Caco-2 (cell line): Measurements from ENCODE around the gene GLI1. TPM values are rescaled to one million over a fixed set of nuclear protein-coding genes. Genes with fewer than 3 reads are reported as not detected.

Experiments
- BruUV-seq: library from RNA; stranded (reverse); fragments of 400-500 nt; replicated peaks from 2 replicates; lab custom pipeline; 2021; lab: Mats Ljungman, UMichigan
- CTCF ChIA-PET: fragments of 300-600 bp; sonication (Branson Sonifier 250); formaldehyde crosslinking; loops from one replicate; lab custom pipeline; 2022; ENCODE audit warnings: antibody characterized with exemption; lab: Charles Lee
- POLR2A ChIA-PET: fragments of 300-600 bp; sonication (Branson Sonifier 250); formaldehyde crosslinking; loops from one replicate; lab custom pipeline; 2022; ENCODE audit warnings: antibody characterized with exemption; lab: Charles Lee
- DNase-seq, 2 experiments: peaks; one replicate each; pipeline versions ENCODE4 v3.0.0 to v3.0.0-alpha.2; 2020 to 2022
- H3K27me3 ChIP-seq: replicated peaks from 2 replicates; pipeline ENCODE4 v1.6.0; 2011; ENCODE audit warnings: low read length; ENCODE audit not compliant: control insufficient read depth, insufficient read depth
- H3K36me3 ChIP-seq: 2 replicates; pipeline ENCODE4 v1.5.1; 2011; ENCODE audit warnings: low read length; ENCODE audit not compliant: control insufficient read depth, insufficient read depth
- H3K4me1 ChIP-seq: fragments of 250-450 bp; sonication (Bioruptor Pico); 2 replicates; pipeline ENCODE4 v1.5.1; 2020; ENCODE audit warnings: mild to moderate bottlenecking
- H3K4me3 ChIP-seq: 2 replicates; pipeline ENCODE4 v1.5.1; 2011; ENCODE audit warnings: low read depth, mild to moderate bottlenecking, control low read depth, low read length
- H3K9me3 ChIP-seq: fragments of 250-450 bp; sonication (Bioruptor Pico); 2 replicates; pipeline ENCODE4 v1.5.1; 2020; ENCODE audit warnings: mild to moderate bottlenecking, moderate library complexity
- H3K27ac Mint-ChIP-seq: one replicate; pipeline ENCODE4 v1.8.0; 2022; ENCODE audit warnings: mixed read lengths; ENCODE audit not compliant: unreplicated experiment
- H3K27me3 Mint-ChIP-seq: one replicate; pipeline ENCODE4 v1.8.0; 2022; ENCODE audit warnings: mixed read lengths; ENCODE audit not compliant: insufficient read depth, unreplicated experiment
- H3K36me3 Mint-ChIP-seq: one replicate; pipeline ENCODE4 v1.8.0; 2022; ENCODE audit warnings: mild to moderate bottlenecking, mixed read lengths; ENCODE audit not compliant: insufficient read depth, unreplicated experiment
- H3K4me1 Mint-ChIP-seq: one replicate; pipeline ENCODE4 v1.8.0; 2022; ENCODE audit warnings: low read depth, mixed read lengths; ENCODE audit not compliant: unreplicated experiment
- H3K4me3 Mint-ChIP-seq: one replicate; pipeline ENCODE4 v1.8.0; 2022; ENCODE audit warnings: mild to moderate bottlenecking, moderate library complexity, mixed read lengths; ENCODE audit not compliant: unreplicated experiment
- H3K9me3 Mint-ChIP-seq: one replicate; pipeline ENCODE4 v1.8.0; 2022; ENCODE audit warnings: mixed read lengths; ENCODE audit not compliant: unreplicated experiment
- CTCF ChIP-seq, 2 experiments: fragments of 200-600 bp in 1 of 2; IDR thresholded peaks; 1 replicate in 1 of 2; 2 replicates in 1 of 2; pipeline versions ENCODE4 v1.5.1 to v1.8.0; 2011 to 2022; ENCODE audit warnings: antibody characterized with exemption in 1 of 2, control low read depth in 1 of 2, inconsistent platforms in 1 of 2, low read depth in 1 of 2, low read length in 1 of 2, mild to moderate bottlenecking in 1 of 2, moderate library complexity in 1 of 2; ENCODE audit not compliant: insufficient read depth in 1 of 2, severe bottlenecking in 1 of 2, unreplicated experiment in 1 of 2
- intact Hi-C: fragments of 100-400 bp; cut with micrococcal nuclease; formaldehyde crosslinking; loops from one replicate; pipeline ENCODE4 v1.10.0; 2022; ENCODE audit not compliant: unreplicated experiment
- total RNA-seq: library from RNA; stranded (reverse); gene quantifications from 2 replicates; pipeline ENCODE4 v1.2.3, GENCODE V29; 2022

Gene GLI1
- total RNA-seq, 1 experiment from 2014 or later, result 0.48 TPM

GRCh38 chr12:57469296-57470164 is 9.9 kb downstream of the GLI1 start:
- H3K4me3 ChIP-seq, result no peak overlapping the region
- CTCF ChIA-PET, result interaction anchor here (1.4 kb wide), 1 partner anchor 11 kb away, joined by 3 read pairs; no protein-coding TSS in a partner anchor
- Mint-ChIP-seq H3K9me3 (no peaks in the 10 kb centered on the region), H3K27me3 (peaks cover 23% of the 10 kb centered on the region), H3K36me3 (no peaks in the 10 kb centered on the region), H3K27ac (no peak overlapping the region), H3K4me1 (no peaks in the 10 kb centered on the region), H3K4me3 (no peak overlapping the region)
- no peak for DNase-seq
- H3K36me3 ChIP-seq, result no peaks in the 10 kb centered on the region
- H3K4me1 ChIP-seq, result no peaks in the 10 kb centered on the region
- POLR2A ChIA-PET, result no interaction called here
- intact Hi-C loops, result no loop called here
- H3K9me3 ChIP-seq, result no peaks in the 10 kb centered on the region
- BruUV-seq, result no TSS peak
- no peaks in the 10 kb centered on the region; the same call in 1 of the 2 replicates for H3K27me3 ChIP-seq
- no peak for TF ChIP-seq CTCF (IDR thresholded peaks at IDR 0.05; ENCODE audit: insufficient read depth in 1 of 2, low read depth in 1 of 2, low read length in 1 of 2, severe bottlenecking in 1 of 2, unreplicated experiment in 1 of 2)

- DNase-seq, result no peak
- TF ChIP-seq CTCF (IDR thresholded peaks at IDR 0.05; ENCODE audit: insufficient read depth in 1 of 2, low read depth in 1 of 2, low read length in 1 of 2, severe bottlenecking in 1 of 2, unreplicated experiment in 1 of 2), result no peak
- ChIA-PET POLR2A (no interaction called here), CTCF (interaction anchor here (0.6 to 1.4 kb wide), 2 partner anchors 12 to 15 kb away, joined by 3 read pairs; partner anchors contain the start of gene INHBE)
- intact Hi-C loops, result no loop called here
- H3K27ac Mint-ChIP-seq, result no peak overlapping the region
- Histone ChIP-seq H3K36me3 (no peaks in the 10 kb centered on the region), H3K9me3 (no peaks in the 10 kb centered on the region), H3K4me1 (no peaks in the 10 kb centered on the region), H3K4me3 (no peak overlapping the region), H3K27me3 (no peaks in the 10 kb centered on the region; the same call in 1 of the 2 replicates)
- H3K27me3 Mint-ChIP-seq, result peaks cover 20% of the 10 kb centered on the region
- no peak overlapping the region for H3K4me3 Mint-ChIP-seq
- no peaks in the 10 kb centered on the region for H3K36me3 Mint-ChIP-seq
- no TSS peak for BruUV-seq
- no peaks in the 10 kb centered on the region for H3K9me3 Mint-ChIP-seq
- H3K4me1 Mint-ChIP-seq, result no peaks in the 10 kb centered on the region
Observed at GRCh38 chr12:57470286-57470969, 10.8 kb downstream of the GLI1 start.

GRCh38 chr12:57470970-57471656 is 11.5 kb downstream of the GLI1 start:
- Mint-ChIP-seq H3K27me3 (peaks cover 16% of the 10 kb centered on the region), H3K36me3 (no peaks in the 10 kb centered on the region), H3K27ac (no peak overlapping the region), H3K4me1 (no peaks in the 10 kb centered on the region), H3K4me3 (no peak overlapping the region), H3K9me3 (no peaks in the 10 kb centered on the region)
- intact Hi-C loops, result no loop called here
- no TSS peak for BruUV-seq
- Histone ChIP-seq H3K4me1 (no peaks in the 10 kb centered on the region), H3K36me3 (no peaks in the 10 kb centered on the region), H3K27me3 (no peaks in the 10 kb centered on the region; the same call in 1 of the 2 replicates), H3K9me3 (no peaks in the 10 kb centered on the region), H3K4me3 (no peak overlapping the region)
- no peak for DNase-seq
- no peak for TF ChIP-seq CTCF (IDR thresholded peaks at IDR 0.05; ENCODE audit: insufficient read depth in 1 of 2, low read depth in 1 of 2, low read length in 1 of 2, severe bottlenecking in 1 of 2, unreplicated experiment in 1 of 2)
- ChIA-PET POLR2A (no interaction called here), CTCF (interaction anchor here (0.6 to 1.4 kb wide), 2 partner anchors 12 to 16 kb away, joined by 3 read pairs; partner anchors contain the start of gene INHBE)
